Measurements from ENCODE around the gene ADRB1.

DNA sequence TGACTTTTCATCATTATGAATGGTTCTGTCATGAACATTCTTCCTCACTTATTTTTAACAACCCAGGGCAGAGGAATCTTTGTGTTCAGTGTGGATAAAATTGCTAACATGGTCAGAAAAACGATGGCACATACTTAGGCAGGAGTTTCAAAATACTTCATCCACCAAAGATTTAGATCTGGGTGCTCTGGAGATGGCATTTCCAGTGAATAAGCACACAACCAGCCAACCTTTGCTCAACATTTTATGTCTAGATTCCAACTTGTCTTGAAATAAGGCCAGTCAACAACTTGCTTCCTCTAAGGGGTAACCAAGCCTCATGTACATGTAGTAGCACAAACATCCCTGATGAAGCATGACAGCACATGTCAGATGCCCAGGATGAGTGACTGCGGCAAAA is 33.4 kb upstream of the ADRB1 start:
- TF ChIP-seq CTCF (IDR thresholded peaks at IDR 0.05; ENCODE audit: low read depth, low read length, poor library complexity, severe bottlenecking): no peak
- TF ChIP-seq EZH2phosphoT487 (IDR thresholded peaks at IDR 0.05; ENCODE audit: borderline replicate concordance, low read length): no peak

Measured in DOHH2 (cell line).